Mesothelial cell of epicardium (in vitro differentiated cells): ENCODE data around the gene HEPN1. TPM values are rescaled to one million over a fixed set of nuclear protein-coding genes. Genes with fewer than 3 reads are reported as not detected.

Experiments
- DNase-seq, 2 experiments: peaks; one replicate each; pipeline ENCODE4 v3.0.0; 2021; ENCODE audit warnings: low spot score in 2 of 2; ENCODE audit not compliant: unreplicated experiment in 2 of 2
- H3K27ac Mint-ChIP-seq: 2 replicates; pipeline ENCODE4 v1.8.0; 2021; ENCODE audit warnings: mixed read lengths
- H3K27me3 Mint-ChIP-seq: 2 replicates; pipeline ENCODE4 v1.8.0; 2021; ENCODE audit warnings: low read depth, mixed read lengths
- H3K36me3 Mint-ChIP-seq: 2 replicates; pipeline ENCODE4 v1.8.0; 2021; ENCODE audit warnings: mixed read lengths
- H3K4me1 Mint-ChIP-seq: 2 replicates; pipeline ENCODE4 v1.8.0; 2021; ENCODE audit warnings: mixed read lengths
- H3K4me3 Mint-ChIP-seq: 2 replicates; pipeline ENCODE4 v1.8.0; 2021; ENCODE audit warnings: mild to moderate bottlenecking, moderate library complexity, mixed read lengths
- H3K9me3 Mint-ChIP-seq: 2 replicates; pipeline ENCODE4 v1.8.0; 2021; ENCODE audit warnings: mixed read lengths
- CTCF ChIP-seq: fragments of 200-600 bp; sonication (generic); IDR thresholded peaks from one replicate; pipeline ENCODE4 v1.5.0; 2021; ENCODE audit warnings: antibody characterized with exemption; ENCODE audit not compliant: unreplicated experiment
- total RNA-seq: library from RNA; stranded (reverse); gene quantifications from 3 replicates; pipeline ENCODE4 v1.2.1, GENCODE V29; 2021

The HEPN1 gene
- total RNA-seq, 1 donor from 2014 or later: not detected

DNA sequence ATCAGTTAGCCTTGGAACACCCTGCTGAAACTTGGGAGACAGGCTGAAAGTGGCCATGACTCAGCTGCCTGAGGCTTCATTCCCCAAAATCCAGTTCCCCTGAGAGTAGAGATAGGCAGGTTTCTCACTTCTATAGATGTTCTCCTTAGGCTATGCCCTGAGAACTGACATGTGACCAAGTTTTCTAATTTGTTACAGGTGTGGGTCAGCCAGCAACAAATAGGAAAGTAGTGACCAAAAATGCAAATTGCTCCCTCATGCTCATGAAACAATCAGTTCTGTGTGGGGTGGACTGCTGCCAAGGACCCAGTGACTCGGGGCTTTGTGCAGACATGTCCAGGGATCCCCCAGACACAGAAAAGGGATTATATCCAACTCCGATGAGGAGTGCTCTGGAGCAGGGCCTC is 27.7 kb downstream of the HEPN1 start:
- no peak for DNase-seq
- Mint-ChIP-seq H3K4me1 (peaks cover 8% of the 10 kb centered on the region), H3K36me3 (no peaks in the 10 kb centered on the region), H3K27ac (no peak overlapping the region), H3K4me3 (no peak overlapping the region), H3K27me3 (peaks cover 17% of the 10 kb centered on the region), H3K9me3 (peaks cover 15% of the 10 kb centered on the region)
- TF ChIP-seq CTCF: no peak

- Mint-ChIP-seq H3K9me3 (peaks cover 15% of the 10 kb centered on the region), H3K27me3 (peaks cover 17% of the 10 kb centered on the region), H3K4me1 (no peaks in the 10 kb centered on the region), H3K27ac (no peak overlapping the region), H3K4me3 (no peak overlapping the region), H3K36me3 (no peaks in the 10 kb centered on the region)
- no peak for TF ChIP-seq CTCF
- no peak for DNase-seq
Observed at GRCh38 chr11:124950601-124951330, 31.7 kb downstream of the HEPN1 start.

DNA sequence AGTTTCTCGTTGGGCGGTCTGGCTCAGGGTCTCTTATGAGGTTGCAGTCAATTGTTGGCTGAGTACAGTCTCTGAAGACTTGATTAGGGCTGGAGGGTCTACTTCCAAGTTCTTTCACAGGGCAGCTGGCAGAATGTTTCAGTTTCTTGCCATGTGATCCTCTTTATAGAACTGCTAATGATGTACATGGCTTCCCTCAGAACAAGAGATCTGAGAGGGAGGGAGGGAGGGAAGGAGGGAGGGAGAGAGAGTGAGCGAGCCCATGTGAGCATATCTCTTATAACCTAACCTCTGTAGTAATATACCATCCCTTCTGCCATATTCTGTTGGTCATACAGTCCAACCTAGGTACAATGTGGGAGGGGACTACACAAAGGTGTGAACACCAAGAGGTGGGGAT is 32.3 kb downstream of the HEPN1 start:
- TF ChIP-seq CTCF: no peak
- no peaks in the 10 kb centered on the region for H3K36me3 Mint-ChIP-seq
- DNase-seq: no peak
- no peak overlapping the region for H3K4me3 Mint-ChIP-seq
- H3K27ac Mint-ChIP-seq: no peak overlapping the region
- no peaks in the 10 kb centered on the region for H3K4me1 Mint-ChIP-seq
- peaks cover 15% of the 10 kb centered on the region for H3K9me3 Mint-ChIP-seq
- peaks cover 15% of the 10 kb centered on the region for H3K27me3 Mint-ChIP-seq

DNA sequence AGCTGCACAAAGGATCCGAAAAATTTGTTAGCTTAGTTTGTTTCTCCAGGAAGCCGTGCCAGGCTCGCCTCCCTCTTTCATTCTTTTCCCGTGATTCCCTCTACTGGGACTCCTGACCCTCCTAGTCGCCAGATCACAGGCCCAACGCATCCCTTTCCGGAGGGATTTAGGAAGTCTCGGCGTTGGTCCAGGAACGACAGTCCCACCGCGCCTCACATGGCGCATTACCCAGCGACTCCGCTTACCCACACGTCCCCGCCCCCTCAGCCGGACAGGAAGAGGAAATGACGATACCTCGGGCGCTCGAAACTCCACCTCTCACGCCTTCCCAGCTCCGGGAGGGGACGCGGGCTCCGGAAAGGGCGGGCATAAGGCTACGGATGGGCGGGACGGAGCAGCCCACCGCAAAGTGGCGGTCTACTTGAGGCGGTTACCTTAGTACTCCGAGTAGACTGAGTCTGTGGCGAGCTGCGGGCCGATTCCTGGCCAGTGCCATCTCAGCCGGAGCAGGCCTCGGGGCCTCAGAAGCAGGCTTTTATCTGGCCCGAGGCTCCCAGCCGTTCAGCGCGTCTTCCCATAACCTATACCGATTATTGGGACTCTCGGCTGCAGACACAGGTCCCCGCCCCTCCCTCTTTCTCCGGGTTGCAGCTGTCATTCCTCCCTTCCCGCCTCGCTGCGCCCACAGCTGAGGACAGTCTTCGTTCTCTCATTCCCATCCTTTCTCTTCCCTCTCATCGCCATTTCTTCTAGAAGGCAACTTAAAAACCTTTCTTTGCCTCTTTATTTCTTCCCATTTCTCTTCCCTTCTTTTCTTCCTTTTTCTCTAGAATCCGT is 34.9 kb downstream of the HEPN1 start, which contains the start of gene CCDC15:
CCDC15 (plus strand) TSS at position 450 of the 837 bp plus-strand sequence. CDS start 531 bp downstream, outside the sequence.
- Mint-ChIP-seq H3K9me3 (peaks cover 4% of the 10 kb centered on the region), H3K27ac (no peak within 1 kb of the TSS), H3K4me1 (no peaks in the 10 kb centered on the region), H3K36me3 (no peaks in the 10 kb centered on the region), H3K4me3 (no peak within 1 kb of the TSS), H3K27me3 (peaks cover 4% of the 10 kb centered on the region)
- DNase-seq: peak; percentile 93 to 95
- TF ChIP-seq CTCF: no peak

- no peaks in the 10 kb centered on the region for H3K9me3 Mint-ChIP-seq
- DNase-seq: no peak
- H3K27me3 Mint-ChIP-seq: no peaks in the 10 kb centered on the region
- no peak for TF ChIP-seq CTCF
- no peak overlapping the region for H3K4me3 Mint-ChIP-seq
- H3K4me1 Mint-ChIP-seq: no peaks in the 10 kb centered on the region
- H3K36me3 Mint-ChIP-seq: no peaks in the 10 kb centered on the region
- H3K27ac Mint-ChIP-seq: no peak overlapping the region
Observed at GRCh38 chr11:124954590-124954955, 35.5 kb downstream of the HEPN1 start.
